Stimulated activated CD8-positive, alpha-beta memory T cell treated with anti-CD3 and anti-CD28 coated beads, Interleukin-4, amount 100 ng/mL, for 24 hours (primary cell): ENCODE results near the gene PLEKHG7.
"Not testable (repeated sequence)": the region's sequence is repeated elsewhere in the genome, so short reads cannot be mapped to it uniquely, and the experiment has no call there.

Source experiments
- DNase-seq: peaks from one replicate; pipeline ENCODE4 v3.0.0-alpha.2; 2020; ENCODE audit warnings: low read depth

PLEKHG7 gene, protein sequence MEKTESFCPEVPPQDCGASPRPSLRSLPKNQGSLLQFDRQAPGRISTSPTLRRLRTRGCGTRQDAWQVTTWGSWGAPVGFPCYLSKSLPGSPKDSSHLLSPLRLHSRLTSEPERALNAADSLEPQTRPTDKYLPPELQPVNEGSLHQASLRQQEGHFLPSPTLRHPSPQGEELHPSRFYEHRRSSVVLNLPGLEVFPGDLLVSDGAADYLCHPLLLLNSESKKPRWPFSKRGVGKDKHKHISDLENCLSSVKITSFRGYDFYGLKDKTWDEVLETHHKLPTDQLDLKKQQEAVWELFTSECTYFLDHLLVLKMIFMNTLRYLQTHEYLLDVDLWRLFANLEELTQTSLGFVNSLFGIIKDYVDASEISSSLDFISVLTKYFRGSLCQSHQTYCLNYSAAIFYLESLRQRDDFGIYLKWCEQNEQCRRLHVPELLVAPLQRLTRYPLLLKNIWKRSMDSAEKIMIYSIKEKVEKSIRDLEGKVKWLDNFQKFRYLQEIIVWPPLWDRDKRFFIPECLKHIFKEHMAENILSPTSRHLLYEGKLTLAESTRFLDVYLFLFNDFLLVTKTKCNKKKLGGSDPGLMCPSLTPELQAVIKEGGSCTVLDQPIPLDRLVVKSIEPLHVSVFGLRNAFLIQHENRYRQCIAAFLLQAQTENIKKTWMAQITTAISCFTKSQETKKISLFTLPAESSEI

DNA sequence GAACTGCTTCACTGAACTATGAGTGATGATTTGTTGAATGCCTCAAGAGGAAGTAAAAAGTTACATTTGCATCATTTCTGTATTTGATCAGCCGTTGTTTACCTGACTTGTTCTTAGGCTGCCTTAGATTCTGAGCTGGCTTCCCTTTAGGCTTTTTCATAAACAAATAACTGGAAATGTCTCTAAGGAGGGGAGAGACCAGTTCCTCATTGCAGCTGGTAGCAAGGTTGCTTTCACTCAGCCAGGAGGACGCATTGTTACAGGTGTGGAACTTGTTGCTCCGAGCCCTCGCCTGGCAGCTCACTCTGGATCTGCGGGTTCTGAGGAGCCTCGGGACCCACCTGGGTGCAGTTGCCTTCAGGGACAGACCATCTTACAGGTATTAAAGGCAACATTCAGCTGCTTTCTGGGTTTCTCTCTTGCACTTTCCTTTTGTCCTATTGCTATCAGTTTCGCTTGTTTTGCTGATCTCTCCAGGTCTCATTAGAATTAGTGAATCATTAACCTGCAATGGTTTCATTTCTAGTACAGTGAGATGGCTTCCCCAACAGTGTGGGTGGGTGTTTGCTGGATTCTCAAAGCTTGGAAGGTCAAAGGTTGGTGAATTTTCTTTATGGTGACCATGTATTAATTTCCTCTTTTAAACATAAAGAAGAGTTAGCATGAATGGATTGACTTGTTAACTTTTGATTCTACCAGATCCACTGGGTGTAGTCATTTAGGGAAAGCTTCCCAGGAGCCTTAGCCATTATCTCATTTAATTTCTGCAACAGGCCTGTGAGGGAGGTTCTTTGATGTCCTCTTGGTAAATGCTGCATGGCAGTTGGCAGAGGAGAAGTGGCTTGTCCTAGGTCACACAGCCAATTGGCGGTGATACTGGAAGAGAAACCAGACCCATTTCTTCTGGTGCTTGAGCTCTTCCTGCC is at the start of gene PLEKHG7:
Gene PLEKHG7 (plus strand): TSS at position 236 of the 926 bp plus-strand sequence. CDS start 3,643 bp downstream, outside the sequence.
- no peak for DNase-seq

DNA sequence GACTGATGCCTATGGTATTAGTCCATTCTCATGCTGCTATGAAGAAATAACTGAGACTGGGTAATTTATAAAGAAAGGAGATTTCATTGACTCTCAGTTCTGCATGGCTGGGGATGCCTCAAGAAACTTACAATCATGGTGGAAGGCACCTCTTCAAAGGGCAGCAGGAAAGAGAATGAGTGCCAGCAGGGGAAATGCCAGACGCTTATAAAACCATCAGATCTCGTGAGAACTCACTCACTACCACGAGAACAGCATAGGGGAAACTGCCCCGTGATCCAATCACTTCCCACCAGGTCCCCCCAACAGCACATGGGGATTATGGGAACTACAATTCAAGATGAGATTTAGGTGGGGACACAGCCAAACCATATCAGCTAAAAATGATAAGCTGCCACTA is 48.5 kb upstream of the PLEKHG7 start:
- not testable (repeated sequence) for DNase-seq

DNA sequence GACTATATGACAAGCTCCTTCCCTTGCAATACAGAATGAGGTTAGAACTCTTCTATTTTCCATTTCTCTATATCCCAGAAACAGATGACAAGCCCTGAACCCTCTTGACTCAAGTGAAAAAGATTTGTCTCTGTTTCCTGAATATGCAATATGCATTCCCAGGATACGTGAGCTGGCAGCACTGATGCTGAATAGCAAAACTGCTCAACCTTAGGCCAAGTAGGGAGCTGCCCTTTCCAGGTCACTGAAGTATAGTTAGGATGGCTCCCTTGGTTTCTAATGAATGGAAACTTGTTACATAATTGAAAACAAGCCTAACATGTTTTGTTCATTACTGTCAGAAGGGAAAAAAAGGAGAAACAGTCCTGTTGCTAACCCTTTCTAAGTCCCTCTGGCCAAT is 47.9 kb upstream of the PLEKHG7 start:
- no peak for DNase-seq

DNA sequence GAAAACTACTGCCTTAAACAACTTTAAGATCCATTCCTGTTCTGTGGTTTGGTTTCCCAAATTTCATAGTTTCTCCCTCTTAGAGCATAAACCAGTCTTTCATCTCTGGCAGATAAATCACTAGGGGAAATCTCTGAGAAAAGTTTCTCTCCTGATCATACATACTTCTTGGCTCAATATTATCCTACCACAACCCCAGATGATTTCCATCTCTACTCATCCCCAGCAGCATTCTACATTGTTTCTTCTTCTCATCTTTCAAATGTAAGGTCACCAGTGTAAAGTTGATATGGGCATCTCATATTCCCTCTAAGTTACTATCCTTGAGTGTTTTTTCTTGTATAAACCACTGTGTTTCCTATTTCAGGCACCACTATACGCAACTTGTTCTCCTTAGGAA is 45.9 kb upstream of the PLEKHG7 start:
- no peak for DNase-seq

DNA sequence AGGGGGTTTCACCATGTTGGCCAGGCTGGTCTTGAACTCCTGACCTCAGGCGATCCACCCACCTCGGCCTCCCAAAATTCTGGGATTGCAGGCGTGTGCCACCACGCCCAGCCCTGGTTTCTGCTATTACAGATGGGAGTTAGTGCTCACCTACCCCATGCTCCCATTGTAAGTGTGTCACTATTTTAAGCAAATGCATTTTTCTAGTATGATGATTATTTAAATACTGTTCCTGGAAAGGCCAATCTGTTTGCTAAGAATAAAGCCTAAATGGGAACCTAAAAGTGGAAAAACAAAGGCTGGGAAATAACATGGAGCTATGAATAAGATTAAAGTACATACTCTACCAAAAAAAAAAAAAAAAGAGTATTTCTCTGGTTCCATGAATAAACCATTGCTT is 45.0 kb upstream of the PLEKHG7 start:
- DNase-seq: no peak

DNA sequence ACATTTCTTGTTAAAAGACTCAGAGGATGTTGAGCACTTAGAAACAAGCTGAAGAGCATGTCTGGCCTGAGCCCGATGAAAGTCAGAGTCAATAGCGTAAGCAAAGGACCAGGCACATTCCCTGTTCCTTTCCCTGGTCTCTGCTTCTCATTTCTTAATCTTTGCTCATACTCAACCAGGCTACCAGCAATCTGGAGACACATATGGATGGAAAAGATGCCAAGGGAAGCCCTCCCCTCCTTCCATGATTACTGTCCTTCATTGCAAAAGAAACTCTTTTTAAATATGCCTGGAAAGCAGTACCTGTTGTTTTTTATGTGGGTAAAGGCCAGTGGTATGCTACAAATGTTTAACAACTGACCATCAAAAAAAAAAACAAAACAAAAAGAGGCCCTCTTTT is 44.2 kb upstream of the PLEKHG7 start:
- no peak for DNase-seq

DNA sequence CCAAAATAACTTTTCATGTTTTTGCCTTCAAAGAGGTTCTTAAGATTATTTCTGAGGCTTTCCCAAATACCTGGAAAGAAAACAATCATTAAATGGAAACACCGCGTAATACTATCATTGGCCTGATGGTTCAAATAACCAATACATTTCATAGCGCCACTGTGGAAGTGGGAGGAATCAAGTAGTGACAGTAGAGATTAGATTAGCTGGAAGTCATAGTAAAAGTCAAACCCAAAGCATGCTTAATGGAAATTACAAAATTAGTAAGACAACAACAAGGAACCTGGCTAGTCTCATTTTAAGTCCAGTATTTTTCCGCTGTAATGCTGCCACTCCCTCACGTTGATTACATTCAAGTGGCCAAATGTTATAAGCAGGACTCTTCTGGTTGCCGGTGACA is 41.5 kb upstream of the PLEKHG7 start:
- DNase-seq: no peak

DNA sequence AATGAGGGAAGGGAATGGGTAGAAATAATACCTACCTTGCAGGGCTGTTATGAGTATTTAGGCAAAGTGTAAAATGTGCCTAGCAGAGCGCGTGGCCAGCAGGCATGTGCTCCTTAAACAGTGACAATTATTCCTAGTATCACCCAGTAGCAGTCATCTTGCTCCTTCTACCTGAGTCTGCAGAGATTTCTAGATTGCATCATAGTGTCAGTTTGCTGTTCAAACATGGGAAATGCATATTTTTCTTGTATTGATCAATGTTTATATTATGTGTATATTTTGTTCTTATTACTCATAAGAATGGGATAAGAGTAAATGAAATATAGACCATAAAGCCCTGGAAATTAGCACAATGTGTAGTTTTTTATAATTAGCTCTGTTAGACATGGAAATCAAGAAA is 37.3 kb upstream of the PLEKHG7 start:
- DNase-seq: no peak

DNA sequence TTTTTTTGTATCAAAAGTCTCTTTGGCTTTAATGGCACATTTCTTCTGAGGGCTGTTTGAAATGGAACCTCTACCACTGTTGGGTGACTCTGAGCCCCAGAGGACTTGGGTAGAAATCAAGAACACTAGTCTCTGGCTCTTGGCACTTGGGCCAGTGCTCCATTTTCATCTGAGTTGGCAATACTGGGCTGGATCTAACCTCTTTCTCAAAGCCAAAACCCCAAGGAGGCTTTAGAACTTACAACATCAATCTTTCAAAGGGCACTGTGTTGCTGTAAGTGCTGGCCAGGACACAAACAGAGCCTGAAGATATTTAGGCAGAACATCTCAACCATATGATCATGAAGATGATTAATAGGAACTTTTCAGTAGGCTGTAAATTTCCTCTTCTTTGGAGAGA is 34.0 kb upstream of the PLEKHG7 start:
- DNase-seq: no peak

DNA sequence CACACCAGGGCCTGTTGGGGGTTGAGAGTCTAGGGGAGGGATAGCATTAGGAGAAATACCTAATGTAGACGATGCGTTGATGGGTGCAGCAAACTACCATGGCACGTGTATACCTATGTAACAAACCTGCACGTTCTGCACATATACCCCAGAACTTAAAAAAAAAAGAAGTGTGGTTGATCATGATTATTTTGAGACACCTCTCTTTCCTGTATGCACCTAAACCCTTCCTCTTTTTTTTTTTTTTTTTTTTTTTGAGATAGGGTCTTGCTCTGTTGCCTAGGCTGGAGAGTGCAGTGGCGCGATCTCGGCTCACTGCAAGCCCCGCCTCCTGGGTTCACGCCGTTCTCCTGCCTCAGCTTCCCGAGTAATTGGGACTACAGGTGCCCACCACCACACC is 31.3 kb upstream of the PLEKHG7 start:
- DNase-seq: not testable (repeated sequence)

DNA sequence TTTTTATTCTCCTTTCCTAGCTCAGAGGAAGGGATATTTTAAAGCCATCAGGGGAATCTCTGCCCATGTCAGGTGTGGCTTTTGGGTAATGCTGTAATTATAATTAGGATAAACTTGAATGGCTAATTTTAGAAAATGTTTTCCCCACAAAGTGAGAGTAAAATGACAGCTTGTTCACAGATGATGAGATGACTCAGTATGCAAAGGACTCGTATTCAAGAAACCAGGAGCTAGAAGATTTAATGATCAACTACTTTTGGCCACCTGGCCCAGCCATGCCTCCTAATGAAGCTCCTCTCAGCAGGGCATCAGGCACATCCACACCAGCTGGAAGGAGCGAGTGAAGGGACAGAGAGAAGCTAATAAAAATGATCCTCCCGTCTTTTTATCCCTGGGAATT is 29.0 kb upstream of the PLEKHG7 start:
- no peak for DNase-seq

DNA sequence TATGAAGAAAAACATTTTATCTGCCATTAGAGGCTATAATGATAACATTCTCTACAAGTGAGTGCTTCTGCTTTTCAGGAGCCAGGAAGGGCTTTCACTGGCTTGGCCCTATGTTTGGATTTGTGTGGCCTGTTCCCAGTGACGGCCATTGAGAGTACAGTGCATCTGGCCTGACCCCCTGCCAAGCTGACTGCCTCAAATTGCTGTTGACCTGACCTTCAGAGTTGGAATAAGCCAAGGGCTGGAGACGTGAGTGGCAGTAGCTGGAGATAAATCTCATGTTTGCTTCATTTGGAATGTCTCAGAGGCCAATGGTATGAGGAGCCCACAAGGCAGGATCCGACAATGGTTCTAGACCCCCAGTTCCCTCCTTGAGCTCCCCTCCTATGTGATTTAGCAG is 28.3 kb upstream of the PLEKHG7 start:
- DNase-seq: no peak

DNA sequence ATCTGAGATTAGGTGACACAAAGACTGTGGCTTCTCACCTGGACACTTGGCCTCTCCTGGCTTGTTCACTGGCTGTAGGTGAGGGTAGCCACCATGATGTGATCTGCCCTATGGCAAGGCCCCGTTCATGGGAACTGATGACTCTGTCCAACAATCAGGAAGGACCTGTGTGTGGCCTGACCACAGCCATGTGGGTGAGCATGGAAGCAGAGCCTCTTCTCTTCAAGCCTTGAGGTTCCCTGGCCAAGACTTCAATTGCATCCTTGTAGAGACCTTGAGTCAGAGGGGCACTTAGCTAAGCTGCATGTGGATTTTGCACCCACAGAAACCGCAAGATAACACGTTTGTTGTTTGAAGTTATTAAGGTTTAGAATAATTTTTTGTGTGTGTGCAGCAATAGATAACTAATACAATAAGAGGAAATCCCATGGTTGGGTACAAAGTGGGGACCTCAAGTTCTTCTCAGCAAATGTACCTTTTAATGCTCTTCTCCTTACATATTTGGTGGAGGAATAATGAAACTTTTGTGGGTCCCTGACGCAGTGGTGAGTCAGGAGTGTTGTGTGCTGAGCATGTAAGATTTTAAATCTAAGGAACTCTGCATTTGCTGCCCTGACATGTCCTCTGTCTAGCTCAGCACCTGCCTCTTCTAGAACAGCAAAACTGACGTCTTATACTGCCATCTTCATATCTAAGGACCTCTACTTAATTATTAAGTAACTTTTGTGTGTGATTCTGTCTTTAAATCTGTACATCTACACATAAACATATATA is 27.5 kb upstream of the PLEKHG7 start:
- no peak for DNase-seq

DNA sequence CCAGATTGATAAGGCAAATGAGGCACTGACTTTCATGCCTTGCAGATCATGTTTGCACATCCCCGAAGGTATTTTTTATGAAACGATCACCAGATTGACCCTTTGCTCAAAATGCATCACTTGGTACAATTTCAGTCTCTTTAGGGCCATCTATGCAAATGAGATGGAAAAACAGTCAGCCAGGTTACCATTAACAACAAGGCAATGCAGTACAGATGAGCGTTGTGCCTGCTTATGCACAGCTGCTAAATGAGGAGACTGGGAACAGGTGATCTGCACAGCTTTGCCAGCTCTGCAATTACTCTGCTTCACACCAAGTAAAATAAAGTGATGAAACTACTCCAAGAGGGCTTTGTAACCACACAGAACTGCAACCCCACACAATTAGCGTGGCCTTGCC is 26.1 kb upstream of the PLEKHG7 start:
- no peak for DNase-seq

DNA sequence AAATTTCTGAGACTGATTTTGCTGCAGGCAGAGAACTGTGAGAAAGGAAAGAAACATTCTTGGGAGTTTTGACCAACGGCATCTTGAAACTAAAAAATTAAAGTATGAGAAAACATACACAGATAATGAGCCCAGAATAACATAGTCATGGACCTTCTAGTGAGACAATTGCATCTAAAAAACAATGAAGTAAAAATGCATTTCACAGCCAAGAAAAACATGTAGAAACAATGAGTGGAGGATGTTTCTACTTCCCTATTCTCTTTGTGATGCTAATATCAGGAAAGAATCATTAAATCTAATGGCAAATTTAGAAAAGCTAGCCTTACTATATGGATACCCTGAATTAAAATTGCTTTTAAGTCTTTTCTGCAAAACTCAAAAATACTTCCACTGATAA is 12.2 kb upstream of the PLEKHG7 start:
- DNase-seq: no peak

DNA sequence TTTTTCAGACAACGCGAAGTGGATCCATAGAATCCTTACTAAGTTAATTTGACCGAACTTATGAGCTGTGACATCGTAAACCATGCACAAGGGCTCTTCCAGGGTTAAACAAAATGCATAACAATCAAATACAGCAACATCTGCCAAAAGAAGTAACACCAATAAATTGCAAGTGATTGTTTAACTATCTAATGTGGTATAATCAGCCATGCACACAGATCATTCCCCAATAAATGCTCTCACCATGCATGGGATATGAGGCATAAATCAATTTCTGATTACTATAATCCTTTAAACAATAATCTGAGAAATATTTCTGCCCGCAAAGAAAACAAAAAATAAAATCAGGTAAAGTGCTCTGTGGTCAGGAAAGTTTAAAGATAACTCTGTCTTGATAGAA is 7.7 kb upstream of the PLEKHG7 start:
- no peak for DNase-seq

DNA sequence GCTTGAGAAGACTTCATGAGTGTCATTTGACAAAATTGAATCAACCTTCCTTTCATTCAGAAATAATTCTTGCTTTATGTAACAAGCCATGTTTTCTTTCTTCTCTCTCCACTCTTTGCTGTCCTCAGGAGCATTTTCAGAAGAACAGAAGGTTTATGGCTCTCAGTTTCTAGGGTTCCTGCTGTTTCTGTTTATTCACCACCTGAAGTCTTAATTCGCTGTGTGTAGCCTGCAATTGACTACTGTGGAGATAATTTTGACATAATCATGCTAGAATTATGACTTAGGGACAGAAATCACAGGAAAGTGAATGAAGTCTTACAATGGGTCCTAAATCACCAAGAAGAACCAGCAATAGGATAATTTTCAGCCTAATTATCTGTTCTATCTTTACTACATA is 7.2 kb upstream of the PLEKHG7 start:
- no peak for DNase-seq

DNA sequence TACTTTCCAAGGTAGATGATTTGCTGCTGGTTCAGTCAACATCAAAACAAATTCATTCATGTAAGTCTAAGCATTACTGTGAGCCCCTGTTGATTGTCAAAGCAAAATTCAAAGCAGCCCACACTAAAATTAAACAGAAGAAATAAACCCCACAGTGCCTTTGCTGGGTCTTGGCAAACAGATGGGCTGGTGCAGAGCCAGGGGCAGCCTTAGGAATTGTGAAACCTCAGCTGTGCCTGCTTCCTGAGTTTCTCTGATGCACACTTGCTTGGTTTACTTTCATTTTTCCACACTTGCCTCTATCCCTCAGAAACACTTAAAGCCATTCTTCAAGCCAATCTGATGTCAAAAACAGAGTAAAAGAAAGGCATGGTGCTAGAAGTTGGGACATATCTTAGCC is 6.6 kb upstream of the PLEKHG7 start:
- no peak for DNase-seq

DNA sequence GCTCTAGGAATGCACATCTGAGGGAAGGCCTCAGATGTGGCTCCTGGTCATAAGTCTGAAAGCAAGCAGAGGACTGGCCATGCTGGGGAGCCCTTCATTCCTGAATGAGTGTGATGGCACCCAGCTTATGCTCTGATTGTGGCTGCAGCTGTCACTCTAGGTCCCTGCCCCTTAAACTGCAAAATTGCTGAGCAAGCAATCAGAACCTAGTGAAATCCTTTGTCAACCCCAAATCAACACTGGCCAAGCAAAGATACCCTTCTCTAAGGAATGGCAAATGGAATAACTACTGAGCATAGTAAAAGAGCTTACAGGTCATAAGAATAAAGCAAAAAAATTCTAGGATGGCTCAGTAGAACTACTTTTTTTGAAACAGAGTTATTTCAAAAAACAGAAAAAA is 4.3 kb upstream of the PLEKHG7 start:
- DNase-seq: no peak

DNA sequence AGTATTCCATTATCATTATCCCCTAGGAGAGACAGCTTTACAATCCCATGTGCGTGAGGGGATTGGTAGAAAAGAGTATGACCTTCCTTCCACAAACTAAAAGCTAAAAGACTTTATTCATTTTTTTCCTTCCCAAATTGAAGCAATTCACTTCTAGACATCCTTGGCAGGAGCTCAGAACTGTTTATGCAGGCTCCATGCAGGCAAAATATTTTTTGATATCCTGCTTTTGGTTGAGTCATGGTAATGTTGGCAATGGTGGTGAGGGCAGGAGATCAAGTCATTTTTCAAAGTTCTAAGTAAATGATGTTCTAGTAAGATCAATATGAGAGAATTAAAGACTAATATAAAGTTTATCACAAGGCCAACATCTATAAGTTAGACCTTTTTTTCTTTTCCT is 1.3 kb upstream of the PLEKHG7 start:
- DNase-seq: no peak

DNA sequence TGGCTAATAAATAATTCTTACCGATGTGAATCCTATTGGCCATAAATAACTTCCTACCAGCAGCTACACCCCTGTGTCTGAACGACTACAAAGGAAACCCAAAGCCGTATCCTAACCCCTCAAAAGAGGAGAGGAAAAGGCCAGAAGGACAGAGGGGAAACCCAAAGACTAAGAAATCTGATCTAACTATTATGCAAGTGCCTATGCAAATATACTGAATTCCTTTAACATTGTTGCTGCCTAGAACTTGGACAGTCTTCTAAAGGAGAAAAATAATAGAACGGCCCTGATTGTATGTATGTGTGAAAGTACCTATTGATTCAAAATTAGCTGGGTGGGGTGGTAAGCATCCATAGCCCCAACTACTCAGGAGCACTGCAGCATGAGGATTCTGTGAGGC is 997 bp downstream of the PLEKHG7 start:
- no peak for DNase-seq

DNA sequence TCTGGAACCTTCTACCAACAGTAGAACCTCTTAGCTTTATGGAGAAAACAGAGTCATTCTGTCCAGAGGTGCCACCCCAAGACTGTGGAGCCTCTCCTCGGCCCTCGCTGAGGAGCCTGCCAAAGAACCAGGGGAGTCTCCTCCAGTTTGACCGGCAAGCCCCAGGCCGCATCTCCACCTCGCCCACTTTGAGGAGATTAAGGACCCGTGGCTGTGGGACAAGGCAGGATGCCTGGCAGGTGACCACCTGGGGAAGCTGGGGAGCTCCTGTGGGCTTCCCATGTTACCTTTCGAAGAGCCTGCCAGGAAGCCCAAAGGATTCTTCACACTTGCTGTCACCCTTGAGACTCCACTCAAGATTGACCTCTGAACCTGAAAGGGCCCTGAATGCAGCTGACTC is 3.8 kb downstream of the PLEKHG7 start:
- no peak for DNase-seq
